ENCODE measurements around the gene CBLN2.
A peak's percentile ranks its signal among the peaks of the same experiment; 100 is the strongest.

The CBLN2 gene

DNA sequence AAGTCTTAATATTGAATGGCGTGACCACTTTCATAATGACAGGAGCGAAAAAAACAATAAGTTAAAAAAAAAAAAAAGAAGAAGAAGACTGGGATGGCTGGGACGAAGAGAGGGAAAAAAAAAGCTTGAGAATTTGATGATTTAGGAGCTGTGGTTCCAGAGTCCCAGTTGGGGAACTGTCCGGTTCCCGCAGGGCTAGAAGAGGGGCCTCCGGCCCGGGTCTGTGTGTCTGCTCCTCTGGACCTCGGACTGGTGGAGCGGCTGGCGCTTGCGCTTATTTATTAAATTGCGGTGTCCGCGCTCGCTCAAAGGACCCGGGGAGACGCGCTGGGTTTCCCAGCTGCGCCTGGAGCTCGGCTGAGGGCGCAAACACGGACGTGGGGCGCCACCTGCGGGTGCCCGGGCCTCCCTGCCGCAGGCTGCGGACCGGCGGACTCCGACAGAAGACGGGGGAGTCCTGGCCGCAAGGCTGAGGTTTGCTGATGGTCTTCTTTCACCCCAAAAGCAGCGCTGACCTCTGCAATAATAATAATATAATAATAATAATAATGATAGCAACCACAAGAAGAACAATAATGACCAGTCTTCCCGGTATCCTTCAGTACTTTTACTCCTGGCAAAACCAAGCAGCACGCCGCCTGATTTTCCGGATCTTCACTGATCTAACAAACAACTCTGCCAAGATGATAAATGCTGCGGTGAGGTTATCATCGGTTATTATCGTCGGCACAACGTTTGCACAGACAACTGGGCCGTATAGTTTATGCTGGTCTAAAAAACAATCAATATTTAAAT, at the start of gene CBLN2:
Gene CBLN2 (minus strand): TSS at position 251 of the 795 bp plus-strand sequence. CDS start 2,182 bp downstream, outside the sequence.
- peak; percentile 79 to 81 for DNase-seq

DNA sequence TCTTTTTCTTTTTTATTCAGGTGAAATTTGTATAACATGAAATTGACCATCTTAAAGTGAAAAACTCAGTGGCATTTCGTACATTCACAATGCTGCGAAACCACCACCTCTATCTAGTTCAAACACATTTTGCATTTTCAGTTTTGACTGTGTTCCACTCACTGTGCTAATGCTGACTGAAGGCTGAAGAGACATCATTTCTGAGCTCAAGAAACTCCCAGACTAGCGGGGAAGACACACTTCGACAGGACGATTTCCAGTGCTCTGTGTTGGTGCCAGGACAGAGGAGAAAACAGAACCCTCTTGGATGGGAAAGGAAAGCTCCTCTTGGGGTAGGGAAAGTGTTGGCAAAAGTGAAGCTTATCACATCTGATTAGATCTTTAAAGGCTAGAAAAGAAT, 44.2 kb upstream of the CBLN2 start:
- DNase-seq, result no peak

DNA sequence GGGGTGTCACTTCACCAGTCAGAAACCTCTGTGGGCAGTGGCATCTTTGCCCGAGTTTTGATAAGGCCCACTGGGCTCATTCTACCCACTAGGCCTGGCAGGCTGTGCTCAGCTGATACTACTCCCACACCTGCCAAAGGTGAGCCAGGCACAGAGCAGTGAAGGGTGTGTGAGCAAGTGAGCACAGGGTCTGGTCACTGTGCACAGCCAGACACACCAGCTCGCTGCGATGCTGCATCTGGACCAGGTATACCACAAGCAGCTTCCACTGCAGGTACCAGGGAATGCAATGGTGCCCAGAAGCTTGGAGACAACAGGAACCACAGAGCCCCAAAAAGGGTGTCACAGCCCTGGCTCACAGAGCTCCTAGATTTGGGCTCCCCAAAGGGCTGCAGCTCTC, 40.6 kb upstream of the CBLN2 start:
- DNase-seq, result no peak

DNA sequence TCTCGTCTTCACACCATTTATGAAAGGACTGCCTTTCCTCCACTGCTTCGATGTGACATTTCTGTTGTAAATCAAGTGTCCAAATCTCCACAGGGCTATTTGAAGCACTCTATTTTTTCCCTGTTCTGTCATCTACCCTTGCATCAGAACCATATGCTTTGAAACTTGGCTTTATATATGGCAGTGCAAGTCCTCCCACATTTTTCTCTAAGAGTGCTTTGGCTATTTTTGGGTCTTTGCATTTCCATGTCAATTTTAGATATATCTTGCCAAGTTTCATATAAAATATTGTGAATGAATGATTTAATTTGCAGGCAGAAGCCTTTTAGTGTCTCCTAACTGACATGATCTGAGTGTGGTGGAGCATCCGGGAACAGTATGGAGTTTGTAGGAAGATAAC, 37.8 kb upstream of the CBLN2 start:
- DNase-seq, result no peak

DNA sequence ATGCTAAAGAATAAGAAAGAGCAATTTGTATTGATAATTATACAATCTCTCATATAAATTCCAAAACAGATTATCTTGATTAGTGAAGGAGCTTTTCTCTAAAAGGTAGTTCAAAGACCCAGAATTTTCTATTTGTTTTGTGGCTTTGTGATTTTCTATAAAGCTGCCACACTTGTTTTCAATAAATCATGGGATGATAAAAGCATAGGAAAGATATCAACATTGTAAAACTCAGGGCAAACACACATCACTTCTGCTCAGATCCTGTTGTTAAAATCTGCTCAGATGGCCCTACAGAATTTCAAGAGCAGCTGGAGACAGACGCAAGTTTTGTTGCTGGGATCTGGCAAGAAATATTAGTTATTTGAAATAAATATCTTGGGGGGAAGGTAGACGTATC, 28.8 kb upstream of the CBLN2 start:
- no peak for DNase-seq

DNA sequence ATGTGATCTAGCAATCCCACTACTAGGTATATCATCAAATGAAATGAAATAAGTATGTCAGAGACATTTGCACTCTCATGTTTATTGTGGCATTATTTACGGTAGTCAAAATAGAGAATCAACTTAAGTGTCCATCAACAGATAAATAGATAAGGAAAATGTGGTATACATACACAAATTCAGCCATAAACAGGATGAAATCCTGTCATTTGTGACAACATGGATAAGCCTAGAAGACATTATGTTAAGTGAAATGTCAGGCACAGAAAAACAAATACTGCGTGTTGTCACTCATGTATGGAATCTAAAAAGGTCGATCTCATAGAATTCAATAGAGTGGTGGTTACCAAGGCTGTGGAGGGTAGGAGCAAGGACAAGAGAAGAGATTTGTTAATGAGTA, 22.1 kb upstream of the CBLN2 start:
- DNase-seq, result no peak

DNA sequence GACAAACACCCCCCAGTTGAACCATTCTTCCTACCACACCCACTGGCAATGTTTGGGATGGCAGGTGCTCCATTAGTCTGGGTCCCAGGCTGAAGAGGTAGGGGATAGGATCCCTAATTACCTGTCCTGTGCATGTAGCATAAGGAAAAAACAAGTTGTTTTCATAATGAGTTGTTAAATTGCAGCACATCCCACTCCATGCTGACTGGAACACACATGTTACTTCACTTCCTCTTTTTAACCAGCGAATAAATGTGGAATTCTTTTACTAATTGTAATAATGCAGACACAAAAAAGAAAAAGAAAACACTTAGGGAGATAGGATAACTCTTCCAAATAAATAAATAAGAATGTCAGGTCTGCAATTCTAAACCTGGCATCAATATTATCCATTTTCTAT, 11.8 kb upstream of the CBLN2 start:
- DNase-seq, result no peak

DNA sequence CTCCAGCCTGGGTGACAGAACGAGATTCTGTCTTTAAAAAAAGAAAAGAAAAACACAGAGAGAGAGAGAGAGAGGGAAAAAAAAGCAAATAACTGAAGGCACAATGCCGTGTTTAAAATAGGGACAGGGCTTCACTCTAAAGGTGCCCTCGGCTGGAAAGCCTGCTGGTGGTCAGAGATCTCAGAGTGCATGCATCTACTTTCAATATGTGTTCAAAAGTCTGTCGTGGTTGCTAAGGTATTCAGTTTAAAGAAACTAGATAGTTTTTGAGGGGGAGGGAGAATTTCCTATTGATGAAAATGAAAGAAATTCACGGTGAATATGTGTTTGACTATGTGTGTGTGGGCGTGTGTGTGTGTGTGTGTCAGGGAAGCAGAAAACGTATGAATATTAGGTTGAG, 11.0 kb upstream of the CBLN2 start:
- no peak for DNase-seq

DNA sequence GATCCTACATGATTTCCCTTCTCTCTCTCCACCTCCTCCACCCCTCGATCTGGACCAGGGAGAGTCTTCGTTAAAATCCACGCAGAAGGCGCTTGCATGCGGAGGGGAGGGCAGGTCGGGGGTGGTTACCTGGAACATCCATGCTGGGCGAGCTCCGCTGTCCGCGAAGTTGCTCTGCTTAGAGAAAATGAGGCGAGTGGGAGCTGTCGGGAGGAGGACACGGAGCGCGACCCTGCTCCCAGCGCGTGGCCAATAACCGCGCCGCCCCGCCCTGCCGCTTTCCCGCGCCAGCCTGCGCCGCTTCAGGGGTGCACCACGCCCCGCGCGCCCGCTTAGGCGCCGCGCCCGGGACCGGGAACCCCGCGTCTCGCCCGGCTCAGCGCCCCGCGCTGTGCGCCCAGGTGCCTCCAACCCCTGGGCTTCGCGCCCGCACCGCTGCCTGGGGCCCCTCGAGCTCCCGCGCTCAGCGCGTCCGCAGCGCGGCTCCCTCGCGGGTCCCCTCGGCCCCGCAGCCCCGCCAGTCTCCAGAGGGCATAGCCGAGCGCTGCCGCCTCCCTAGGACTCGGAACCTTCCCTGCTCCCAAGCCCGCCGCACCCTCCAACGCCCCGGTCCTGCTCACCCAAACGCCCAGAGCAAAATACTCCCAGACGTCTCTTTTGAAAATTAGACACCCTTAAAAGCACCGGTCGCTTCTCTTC, 636 bp downstream of the CBLN2 start:
- peak in 1 of 2 experiments; percentile 28 for DNase-seq

DNA sequence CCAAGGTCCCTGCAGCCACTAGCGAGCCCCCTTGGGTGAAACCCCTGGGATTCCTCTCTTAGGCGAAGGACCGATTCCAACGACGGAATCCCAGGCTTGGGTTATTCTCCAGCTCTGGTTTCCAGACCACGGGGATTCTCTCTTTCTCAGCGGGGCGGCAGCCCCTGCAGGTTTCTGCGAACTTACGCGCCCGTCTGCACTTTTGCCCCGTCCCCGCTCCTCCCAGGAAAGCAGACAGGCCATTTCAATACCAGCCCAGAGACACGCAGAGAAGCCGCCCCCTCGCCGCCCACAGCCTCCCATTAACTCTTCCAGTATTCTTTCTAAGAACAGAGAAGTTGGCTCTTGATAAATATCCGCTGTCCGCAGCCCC, 1.2 kb downstream of the CBLN2 start:
- peak in 1 of 2 experiments; percentile 26 for DNase-seq

DNA sequence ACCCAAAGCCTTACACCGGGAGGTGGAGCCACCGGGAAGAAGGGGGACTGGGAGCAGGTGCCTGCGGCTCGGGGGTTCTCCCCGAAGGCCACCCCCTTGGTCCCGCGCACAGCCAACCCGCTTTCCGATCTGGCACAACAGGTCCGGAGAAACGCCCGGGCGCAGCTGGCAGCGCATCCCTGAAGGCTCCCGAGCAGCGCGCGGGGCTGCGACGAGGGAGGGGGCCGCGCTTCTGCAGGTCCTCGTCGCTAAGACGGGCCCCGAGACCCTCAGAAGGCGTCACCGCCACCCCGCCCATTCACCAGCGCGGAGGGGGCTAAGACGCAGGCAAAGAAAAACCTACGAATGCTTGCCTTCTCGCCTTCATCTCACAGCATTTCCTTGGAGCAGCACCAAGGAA, 1.8 kb downstream of the CBLN2 start:
- DNase-seq, result no peak

DNA sequence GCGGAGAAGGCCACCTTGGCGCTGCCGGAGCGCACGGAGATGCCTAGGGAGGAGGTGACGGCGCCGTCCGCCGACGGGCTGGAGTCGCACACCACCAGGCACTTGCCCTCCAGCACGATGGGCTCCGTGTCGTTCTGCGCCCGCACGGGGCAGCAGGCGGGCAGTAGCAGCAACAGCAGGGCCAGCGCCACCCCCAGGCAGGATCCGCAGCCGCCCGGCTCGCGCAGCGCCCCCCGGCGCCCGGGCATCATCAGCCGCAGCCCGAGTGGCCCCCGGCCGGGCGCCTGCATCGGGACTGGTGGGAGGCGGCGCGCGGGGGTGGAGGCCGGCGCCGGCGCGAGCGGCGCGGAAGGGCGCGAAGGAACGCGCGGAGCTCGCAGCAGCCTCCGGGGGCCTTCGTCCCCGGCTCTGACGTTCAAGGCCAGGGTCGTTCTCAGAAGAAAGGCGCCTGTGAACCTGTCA, 2.2 kb downstream of the CBLN2 start:
- peak; percentile 64 to 67 for DNase-seq

DNA sequence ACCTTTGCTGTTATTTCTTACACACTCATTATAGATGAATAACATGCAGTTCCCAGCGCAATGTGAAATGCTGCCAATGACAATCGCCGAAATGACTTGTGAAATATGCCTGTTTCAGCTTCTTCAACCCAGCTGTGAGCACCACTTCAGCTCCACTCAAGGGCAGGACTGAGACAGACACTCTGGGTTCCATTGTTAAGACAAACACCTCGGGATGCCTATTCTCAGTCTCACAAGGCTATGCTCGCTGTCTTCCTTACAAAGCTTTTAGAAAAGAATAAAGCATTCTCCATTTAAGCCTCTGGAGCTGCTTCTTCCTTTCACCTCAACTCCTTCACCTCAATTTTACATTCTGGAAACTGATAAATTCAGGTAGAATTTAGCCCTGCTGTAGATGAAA, 4.2 kb downstream of the CBLN2 start:
- DNase-seq, result no peak

DNA sequence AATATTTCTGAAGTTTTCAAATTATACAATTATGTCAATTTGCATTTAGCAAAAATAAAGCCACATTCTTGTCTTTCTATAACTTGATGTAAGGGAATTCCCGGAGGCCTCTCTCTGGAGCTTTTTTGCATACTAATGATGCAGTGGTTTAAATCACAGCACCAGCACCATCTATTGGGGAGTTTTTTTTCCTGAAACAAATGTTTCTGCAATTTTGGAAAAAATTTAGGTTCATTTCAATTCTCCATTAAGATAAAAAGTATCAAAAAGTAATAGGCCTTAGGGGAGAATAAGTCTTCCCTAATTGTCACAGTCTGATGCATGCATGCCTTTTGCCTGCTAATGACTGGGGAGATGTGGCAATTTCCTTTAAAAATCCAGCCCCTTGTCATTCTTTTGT, 13.5 kb downstream of the CBLN2 start:
- DNase-seq, result no peak

DNA sequence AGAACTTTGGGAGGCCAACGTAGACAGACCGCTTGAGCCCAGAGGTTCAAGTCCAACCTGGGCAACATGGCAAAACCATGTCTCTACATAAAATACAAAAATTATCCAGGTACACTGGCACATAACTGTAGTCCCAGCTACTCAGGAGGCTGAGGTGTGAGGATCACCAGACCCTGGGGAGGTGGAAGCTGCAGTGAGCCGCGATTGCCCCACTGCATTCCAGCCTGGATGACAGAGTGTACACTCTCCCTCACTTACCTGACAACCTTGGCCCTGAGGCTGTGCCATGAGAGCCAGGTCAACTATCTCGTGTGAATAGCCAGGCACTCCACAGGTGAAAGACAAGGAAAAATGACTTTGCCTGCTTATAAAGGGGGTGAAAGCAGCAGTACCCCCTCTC, 39.3 kb downstream of the CBLN2 start:
- no peak for DNase-seq

DNA sequence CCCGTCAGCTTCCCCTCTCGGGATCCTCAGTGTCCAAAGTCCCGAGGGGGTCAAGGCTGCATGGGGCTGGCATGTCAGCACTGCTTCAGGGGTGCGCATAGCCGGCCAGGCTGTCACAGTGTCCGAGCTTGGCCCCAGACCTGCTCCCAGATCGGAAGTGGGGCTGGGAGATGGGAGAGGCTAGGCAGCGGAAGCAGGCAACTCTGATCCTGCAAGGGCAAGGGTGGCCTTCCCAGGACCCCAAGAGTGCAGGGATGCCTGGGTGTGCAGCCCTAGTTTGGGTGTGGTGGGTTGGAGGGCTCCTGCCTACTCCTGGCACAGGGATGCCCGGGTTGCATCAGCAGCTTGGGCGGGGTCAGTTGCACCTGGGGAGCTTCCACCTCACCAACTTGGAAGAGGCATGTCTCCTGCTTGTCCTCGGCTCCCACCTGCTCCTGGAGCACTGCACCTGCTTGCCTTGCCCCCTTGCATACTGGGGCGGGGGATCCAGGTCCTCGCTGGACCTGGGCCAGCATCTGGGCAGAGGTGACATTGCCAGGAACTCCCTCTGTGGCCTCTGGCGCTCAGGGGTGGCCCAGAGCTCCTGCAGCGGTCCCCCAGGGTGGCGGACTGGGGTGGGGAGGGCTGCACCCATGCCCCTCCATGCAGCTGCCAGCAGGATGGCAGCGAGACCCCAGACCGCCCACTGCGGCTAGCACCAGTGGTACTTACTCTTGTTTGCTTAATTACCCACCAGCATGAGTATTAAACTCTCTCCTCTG, 41.3 kb downstream of the CBLN2 start:
- DNase-seq, result no peak

DNA sequence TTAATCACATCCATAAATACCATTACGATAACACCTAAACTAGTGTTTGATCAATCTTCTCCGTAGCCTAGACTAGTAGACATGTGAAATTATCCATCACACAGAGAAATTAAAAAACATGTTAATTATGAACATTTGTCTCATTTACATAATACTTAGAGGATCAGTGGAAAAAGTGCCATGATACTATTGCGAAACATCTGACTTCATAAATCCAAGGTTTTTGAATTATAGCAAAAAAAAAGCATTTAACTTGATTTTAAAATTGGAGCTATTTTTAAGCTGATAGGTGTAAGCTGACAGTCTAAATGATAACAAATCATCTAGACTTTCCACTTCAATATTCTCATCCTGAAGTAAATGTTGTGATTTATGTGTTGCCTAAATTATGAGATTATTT, 51.6 kb downstream of the CBLN2 start:
- DNase-seq, result no peak

Measured in NCI-H1930 (cell line).